Measurements from ENCODE around the gene PCDHGA1.

DNA sequence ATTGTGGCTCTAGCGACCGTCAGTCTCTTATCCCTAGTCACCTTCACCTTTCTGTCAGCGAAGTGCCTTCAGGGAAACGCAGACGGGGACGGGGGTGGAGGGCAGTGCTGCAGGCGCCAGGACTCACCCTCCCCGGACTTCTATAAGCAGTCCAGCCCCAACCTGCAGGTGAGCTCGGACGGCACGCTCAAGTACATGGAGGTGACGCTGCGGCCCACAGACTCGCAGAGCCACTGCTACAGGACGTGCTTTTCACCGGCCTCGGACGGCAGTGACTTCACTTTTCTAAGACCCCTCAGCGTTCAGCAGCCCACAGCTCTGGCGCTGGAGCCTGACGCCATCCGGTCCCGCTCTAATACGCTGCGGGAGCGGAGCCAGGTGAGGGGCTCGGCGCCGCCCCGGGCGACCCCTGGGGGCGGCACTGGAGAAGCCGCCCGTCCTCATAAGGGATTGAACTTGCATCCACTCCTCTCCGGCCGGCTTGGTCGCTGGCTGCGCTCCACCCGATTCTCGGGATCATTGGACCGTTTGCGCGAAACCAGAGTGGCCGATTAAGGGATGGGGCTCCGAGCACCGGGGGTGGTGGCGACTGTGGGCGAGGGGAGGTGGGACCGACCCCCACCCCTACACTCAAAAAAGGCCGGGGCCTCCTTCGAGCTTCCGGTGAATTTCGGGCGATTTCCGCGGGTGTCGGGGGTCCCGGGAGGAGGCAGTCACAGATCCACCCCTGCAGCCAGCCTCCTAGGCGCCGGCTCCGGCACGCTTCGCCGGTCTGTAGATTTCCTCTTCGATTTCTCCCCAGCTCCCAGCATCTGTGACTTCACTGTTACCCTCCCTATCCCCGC is 161.2 kb downstream of the PCDHGA1 start:
- TF ChIP-seq ZFHX2 (tag by site-specific recombination; conservative IDR thresholded peaks at IDR 0.05): no peak
- TF ChIP-seq SETDB1 (IDR thresholded peaks at IDR 0.05; ENCODE audit: insufficient read length, low read length): no peak
- TF ChIP-seq, protein P1, sequence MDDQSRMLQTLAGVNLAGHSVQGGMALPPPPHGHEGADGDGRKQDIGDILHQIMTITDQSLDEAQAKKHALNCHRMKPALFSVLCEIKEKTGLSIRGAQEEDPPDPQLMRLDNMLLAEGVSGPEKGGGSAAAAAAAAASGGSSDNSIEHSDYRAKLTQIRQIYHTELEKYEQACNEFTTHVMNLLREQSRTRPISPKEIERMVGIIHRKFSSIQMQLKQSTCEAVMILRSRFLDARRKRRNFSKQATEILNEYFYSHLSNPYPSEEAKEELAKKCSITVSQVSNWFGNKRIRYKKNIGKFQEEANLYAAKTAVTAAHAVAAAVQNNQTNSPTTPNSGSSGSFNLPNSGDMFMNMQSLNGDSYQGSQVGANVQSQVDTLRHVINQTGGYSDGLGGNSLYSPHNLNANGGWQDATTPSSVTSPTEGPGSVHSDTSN (CRISPR knock-in tag; IDR thresholded peaks at IDR 0.05): no peak
- TF ChIP-seq ZNF274 (IDR thresholded peaks at IDR 0.05; ENCODE audit: low read length): no peak
- TF ChIP-seq ZNF274 (tag by site-specific recombination; IDR thresholded peaks at IDR 0.05; ENCODE audit: borderline replicate concordance): no peak
- TF ChIP-seq, protein P2, sequence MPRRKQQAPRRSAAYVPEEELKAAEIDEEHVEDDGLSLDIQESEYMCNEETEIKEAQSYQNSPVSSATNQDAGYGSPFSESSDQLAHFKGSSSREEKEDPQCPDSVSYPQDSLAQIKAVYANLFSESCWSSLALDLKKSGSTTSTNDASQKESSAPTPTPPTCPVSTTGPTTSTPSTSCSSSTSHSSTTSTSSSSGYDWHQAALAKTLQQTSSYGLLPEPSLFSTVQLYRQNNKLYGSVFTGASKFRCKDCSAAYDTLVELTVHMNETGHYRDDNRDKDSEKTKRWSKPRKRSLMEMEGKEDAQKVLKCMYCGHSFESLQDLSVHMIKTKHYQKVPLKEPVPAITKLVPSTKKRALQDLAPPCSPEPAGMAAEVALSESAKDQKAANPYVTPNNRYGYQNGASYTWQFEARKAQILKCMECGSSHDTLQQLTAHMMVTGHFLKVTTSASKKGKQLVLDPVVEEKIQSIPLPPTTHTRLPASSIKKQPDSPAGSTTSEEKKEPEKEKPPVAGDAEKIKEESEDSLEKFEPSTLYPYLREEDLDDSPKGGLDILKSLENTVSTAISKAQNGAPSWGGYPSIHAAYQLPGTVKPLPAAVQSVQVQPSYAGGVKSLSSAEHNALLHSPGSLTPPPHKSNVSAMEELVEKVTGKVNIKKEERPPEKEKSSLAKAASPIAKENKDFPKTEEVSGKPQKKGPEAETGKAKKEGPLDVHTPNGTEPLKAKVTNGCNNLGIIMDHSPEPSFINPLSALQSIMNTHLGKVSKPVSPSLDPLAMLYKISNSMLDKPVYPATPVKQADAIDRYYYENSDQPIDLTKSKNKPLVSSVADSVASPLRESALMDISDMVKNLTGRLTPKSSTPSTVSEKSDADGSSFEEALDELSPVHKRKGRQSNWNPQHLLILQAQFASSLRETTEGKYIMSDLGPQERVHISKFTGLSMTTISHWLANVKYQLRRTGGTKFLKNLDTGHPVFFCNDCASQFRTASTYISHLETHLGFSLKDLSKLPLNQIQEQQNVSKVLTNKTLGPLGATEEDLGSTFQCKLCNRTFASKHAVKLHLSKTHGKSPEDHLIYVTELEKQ (tag by site-specific recombination; IDR thresholded peaks at IDR 0.05; ENCODE audit: borderline replicate concordance): no peak
- no peak for TF ChIP-seq YY1 (tag by site-specific recombination; IDR thresholded peaks at IDR 0.05)
- TF ChIP-seq, protein P3, sequence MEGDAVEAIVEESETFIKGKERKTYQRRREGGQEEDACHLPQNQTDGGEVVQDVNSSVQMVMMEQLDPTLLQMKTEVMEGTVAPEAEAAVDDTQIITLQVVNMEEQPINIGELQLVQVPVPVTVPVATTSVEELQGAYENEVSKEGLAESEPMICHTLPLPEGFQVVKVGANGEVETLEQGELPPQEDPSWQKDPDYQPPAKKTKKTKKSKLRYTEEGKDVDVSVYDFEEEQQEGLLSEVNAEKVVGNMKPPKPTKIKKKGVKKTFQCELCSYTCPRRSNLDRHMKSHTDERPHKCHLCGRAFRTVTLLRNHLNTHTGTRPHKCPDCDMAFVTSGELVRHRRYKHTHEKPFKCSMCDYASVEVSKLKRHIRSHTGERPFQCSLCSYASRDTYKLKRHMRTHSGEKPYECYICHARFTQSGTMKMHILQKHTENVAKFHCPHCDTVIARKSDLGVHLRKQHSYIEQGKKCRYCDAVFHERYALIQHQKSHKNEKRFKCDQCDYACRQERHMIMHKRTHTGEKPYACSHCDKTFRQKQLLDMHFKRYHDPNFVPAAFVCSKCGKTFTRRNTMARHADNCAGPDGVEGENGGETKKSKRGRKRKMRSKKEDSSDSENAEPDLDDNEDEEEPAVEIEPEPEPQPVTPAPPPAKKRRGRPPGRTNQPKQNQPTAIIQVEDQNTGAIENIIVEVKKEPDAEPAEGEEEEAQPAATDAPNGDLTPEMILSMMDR (tag by site-specific recombination; IDR thresholded peaks at IDR 0.05): no peak
- TF ChIP-seq TRIM28 (IDR thresholded peaks at IDR 0.05; ENCODE audit: borderline replicate concordance, low read length): no peak
- TF ChIP-seq ZNF747 (tag by site-specific recombination; IDR thresholded peaks at IDR 0.05): no peak
- TF ChIP-seq SP2 (tag by site-specific recombination; IDR thresholded peaks at IDR 0.05): no peak
